Uterus (tissue), 4 donors: Measurements from ENCODE around the gene NNT. TPM values are rescaled to one million over a fixed set of nuclear protein-coding genes. Genes with fewer than 3 reads are reported as not detected.

Experiments
- DNase-seq, 2 donors: peaks; one replicate each; pipeline ENCODE4 v3.0.0-alpha.2; 2019 to 2020
- H3K27ac ChIP-seq, 2 donors: fragments of 200-600 bp; sonication (generic); 1 replicate in 1 of 2; 2 replicates in 1 of 2; pipeline ENCODE4 v1.5.1; 2016 to 2018
- H3K27me3 ChIP-seq, 2 donors: fragments of 200-600 bp; sonication (generic); one replicate each; pipeline ENCODE4 v1.5.1; 2018 to 2019; ENCODE audit warnings: control low read depth in 1 of 2
- H3K36me3 ChIP-seq, 2 donors: fragments of 200-600 bp; sonication (generic); one replicate each; pipeline ENCODE4 v1.5.1; 2019; ENCODE audit warnings: control low read depth in 1 of 2
- H3K4me1 ChIP-seq, 2 donors: fragments of 200-600 bp; sonication (generic); one replicate each; pipeline ENCODE4 v1.5.1; 2018 to 2019; ENCODE audit warnings: control low read depth in 1 of 2
- H3K4me3 ChIP-seq, 2 donors: fragments of 200-600 bp; sonication (generic); 1 replicate in 1 of 2; 2 replicates in 1 of 2; pipeline ENCODE4 v1.5.1; 2018 to 2019; ENCODE audit warnings: mild to moderate bottlenecking in 1 of 2
- H3K9me3 ChIP-seq, 2 donors: fragments of 200-600 bp; sonication (generic); one replicate each; pipeline ENCODE4 v1.5.1; 2019; ENCODE audit warnings: control low read depth in 1 of 2
- CTCF ChIP-seq, 4 experiments: fragments of 200-600 bp in 2 of 4; fragments of 450-650 bp in 2 of 4; sonication (generic) in 2 of 4; IDR thresholded peaks; one replicate each; pipeline ENCODE4 v1.5.1; 2016 to 2019; ENCODE audit warnings: antibody characterized with exemption in 4 of 4, mild to moderate bottlenecking in 2 of 4, moderate library complexity in 1 of 4
- POLR2A ChIP-seq, 2 donors: fragments of 450-650 bp; IDR thresholded peaks; one replicate each; pipeline ENCODE4 v1.6.1; 2016; ENCODE audit warnings: antibody characterized with exemption in 2 of 2, mild to moderate bottlenecking in 1 of 2, moderate library complexity in 1 of 2
- intact Hi-C: fragments of 100-400 bp; cut with DNase I; formaldehyde crosslinking; loops from one replicate; pipeline ENCODE4 v1.15.1; 2023; ENCODE audit warnings: low total_unique reads
- total RNA-seq, 4 donors: library from RNA; depleted of rRNA in 3 of 4; stranded (reverse); fragments of >200 nt in 3 of 4; gene quantifications; one replicate each; pipeline versions ENCODE4 v1.1.0 to v1.2.4, GENCODE V29; 2014 to 2023
- donor health status: DM: yes; HTN: yes; CAD: no.

Gene NNT
- total RNA-seq, 4 donors from 2014 or later: 25.3 to 112 (median 43.8) TPM

- Histone ChIP-seq H3K4me1 (no peaks in the 10 kb centered on the region), H3K27ac (no peak overlapping the region), H3K4me3 (no peak overlapping the region), H3K36me3 (no peaks in the 10 kb centered on the region), H3K9me3 (no peaks in the 10 kb centered on the region), H3K27me3 (no peaks in the 10 kb centered on the region)
- intact Hi-C loops: no loop called here
- TF ChIP-seq POLR2A (IDR thresholded peaks at IDR 0.05) (no peak), CTCF (IDR thresholded peaks at IDR 0.05) (no peak)
- no peak for DNase-seq
Observed at GRCh38 chr5:43565043-43565442, 37.9 kb upstream of the NNT start.

- intact Hi-C loops: no loop called here
- DNase-seq: no peak
- Histone ChIP-seq H3K9me3 (no peaks in the 10 kb centered on the region), H3K4me1 (peaks cover 0 to 6% of the 10 kb centered on the region in 2 donors), H3K27ac (no peak overlapping the region), H3K36me3 (no peaks in the 10 kb centered on the region), H3K27me3 (no peaks in the 10 kb centered on the region), H3K4me3 (no peak overlapping the region)
- TF ChIP-seq CTCF (IDR thresholded peaks at IDR 0.05) (no peak), POLR2A (IDR thresholded peaks at IDR 0.05) (no peak)
Observed at GRCh38 chr5:43567967-43568366, 35.0 kb upstream of the NNT start.

- Histone ChIP-seq H3K27me3 (no peaks in the 10 kb centered on the region), H3K9me3 (no peaks in the 10 kb centered on the region), H3K4me1 (peaks cover 0 to 6% of the 10 kb centered on the region in 2 donors), H3K27ac (no peak overlapping the region), H3K4me3 (no peak overlapping the region), H3K36me3 (no peaks in the 10 kb centered on the region)
- intact Hi-C loops: no loop called here
- DNase-seq: no peak
- no peak for TF ChIP-seq CTCF (IDR thresholded peaks at IDR 0.05)
- no peak for TF ChIP-seq POLR2A (IDR thresholded peaks at IDR 0.05)
Observed at GRCh38 chr5:43569236-43569746, 33.7 kb upstream of the NNT start.

- TF ChIP-seq POLR2A (IDR thresholded peaks at IDR 0.05) (no peak), CTCF (IDR thresholded peaks at IDR 0.05) (no peak)
- Histone ChIP-seq H3K27ac (peak overlapping the region; percentile 72 to 79), H3K36me3 (no peaks in the 10 kb centered on the region), H3K4me1 (peaks cover 0 to 6% of the 10 kb centered on the region in 2 donors), H3K27me3 (no peaks in the 10 kb centered on the region), H3K9me3 (no peaks in the 10 kb centered on the region), H3K4me3 (peak overlapping the region; percentile 22 to 24)
- intact Hi-C loops: no loop called here
- DNase-seq: no peak
Observed at GRCh38 chr5:43570450-43571158, 32.4 kb upstream of the NNT start.

- H3K4me3 ChIP-seq: peak overlapping the region; percentile 22 to 24
- H3K27me3 ChIP-seq: no peaks in the 10 kb centered on the region
- peak; percentile 17 to 33 for DNase-seq
- H3K27ac ChIP-seq: peak overlapping the region; percentile 72 to 79
- peaks cover 0 to 6% of the 10 kb centered on the region in 2 donors for H3K4me1 ChIP-seq
- no peaks in the 10 kb centered on the region for H3K9me3 ChIP-seq
- H3K36me3 ChIP-seq: no peaks in the 10 kb centered on the region
- TF ChIP-seq CTCF (IDR thresholded peaks at IDR 0.05) (no peak), POLR2A (IDR thresholded peaks at IDR 0.05) (no peak)
- intact Hi-C loops: no loop called here
Observed at GRCh38 chr5:43571237-43571636, 31.7 kb upstream of the NNT start.
